Endometrial microvascular endothelial cells (primary cell): ENCODE results near the gene PLXNB1. TPM values are rescaled to one million over a fixed set of nuclear protein-coding genes. Genes with fewer than 3 reads are reported as not detected.
"Not testable (repeated sequence)": the region's sequence is repeated elsewhere in the genome, so short reads cannot be mapped to it uniquely, and the experiment has no call there.

ENCODE experiments used
- in situ Hi-C: cut with HindIII; loops from 2 replicates; pipeline ENCODE4 v1.10.0; 2017; ENCODE audit warnings: low sequenced_read_pairs, low pct_unique_long_range_greater_than_20kb; ENCODE audit errors: inconsistent ontology term
- total RNA-seq: library from RNA; depleted of rRNA; stranded (reverse); fragments of >200 nt; gene quantifications from one replicate; pipeline ENCODE4 v1.2.3, GENCODE V29; 2015; ENCODE audit errors: inconsistent ontology term

PLXNB1 gene
- total RNA-seq, 1 donor from 2014 or later: 12.2 TPM

DNA sequence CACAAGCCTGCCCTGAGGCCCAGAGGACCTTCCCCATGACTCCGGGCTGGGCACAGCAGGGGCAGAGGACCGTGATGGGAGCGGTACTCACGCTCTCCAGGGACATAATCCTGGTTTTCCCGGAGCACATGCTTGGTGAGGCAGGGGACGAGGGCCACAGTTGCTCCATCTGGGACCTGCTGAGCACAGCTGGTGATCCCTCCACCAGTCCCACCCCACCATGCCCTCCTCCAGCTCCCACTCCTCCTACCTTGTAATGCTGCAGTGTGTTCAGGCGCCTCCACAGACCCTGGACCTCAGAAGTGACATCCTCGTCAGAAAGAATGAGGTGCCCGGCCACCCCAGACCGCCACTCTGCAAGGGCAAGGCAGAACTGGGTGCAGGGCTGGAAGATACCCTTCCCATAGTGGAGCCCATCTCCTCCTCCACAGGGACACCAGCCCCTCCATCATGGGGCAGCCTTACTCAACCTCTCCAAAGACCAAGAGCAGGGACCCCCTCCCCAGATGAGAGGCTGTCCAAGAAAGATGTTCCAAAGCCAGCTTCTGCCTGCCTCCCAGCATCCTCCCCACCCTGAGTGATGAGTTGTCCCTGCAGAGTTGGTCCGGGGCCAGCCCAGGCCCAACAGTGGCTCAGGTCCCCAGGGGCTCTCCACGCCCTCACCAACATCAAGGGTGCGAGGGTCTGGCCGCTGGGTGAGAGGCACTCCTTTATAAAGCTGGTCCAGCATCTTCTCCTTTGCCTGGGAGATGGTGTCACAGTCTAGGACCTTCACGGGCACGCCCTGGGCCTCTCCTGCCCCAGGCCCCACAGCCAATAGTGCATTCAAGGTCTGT lies 19.5 kb downstream of the PLXNB1 start:
- in situ Hi-C loops: no loop called here

DNA sequence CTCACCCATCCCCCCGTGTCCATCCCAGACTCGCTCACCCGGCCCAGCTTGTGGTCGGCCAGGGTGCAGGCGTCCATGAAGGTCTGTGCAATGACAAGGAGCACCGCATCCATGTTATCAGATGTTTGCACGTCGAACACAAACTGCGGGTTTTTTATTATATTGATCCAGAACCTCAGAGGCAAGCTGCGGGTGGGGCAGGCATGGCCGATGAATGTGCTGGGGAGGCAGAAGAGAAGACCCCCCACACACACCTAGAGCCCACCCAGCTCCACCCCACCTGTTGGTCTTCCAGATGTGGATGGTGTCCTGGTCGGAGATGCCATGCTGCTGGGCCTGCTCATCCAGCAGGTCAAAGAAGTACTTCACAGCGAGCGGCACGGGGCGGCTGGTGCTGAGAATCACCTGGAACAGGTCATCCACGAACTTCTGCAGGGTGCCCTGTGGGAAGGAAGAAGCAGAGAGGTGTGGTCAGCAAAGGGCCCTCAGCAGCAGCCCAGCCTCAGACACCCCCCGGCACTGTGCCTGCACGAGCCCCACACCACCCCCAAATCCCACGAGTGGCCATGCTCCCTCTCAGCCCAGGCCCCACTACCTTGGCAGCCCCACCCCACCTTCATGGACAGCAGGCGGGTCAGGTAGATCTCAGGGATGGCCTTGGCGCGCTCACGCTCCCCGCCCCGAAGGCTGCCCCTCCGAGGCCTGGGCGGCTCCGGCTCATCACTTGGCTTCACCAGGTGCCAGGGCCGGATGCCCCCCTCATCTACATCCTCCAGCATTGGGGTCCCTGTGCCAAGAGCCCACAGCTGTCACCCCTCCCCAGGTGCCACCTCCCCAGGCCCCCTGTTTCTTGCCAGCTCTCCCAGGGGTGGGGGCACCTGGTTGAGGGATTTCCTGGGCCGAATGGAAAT lies 20.3 kb downstream of the PLXNB1 start:
- in situ Hi-C loops: no loop called here

DNA sequence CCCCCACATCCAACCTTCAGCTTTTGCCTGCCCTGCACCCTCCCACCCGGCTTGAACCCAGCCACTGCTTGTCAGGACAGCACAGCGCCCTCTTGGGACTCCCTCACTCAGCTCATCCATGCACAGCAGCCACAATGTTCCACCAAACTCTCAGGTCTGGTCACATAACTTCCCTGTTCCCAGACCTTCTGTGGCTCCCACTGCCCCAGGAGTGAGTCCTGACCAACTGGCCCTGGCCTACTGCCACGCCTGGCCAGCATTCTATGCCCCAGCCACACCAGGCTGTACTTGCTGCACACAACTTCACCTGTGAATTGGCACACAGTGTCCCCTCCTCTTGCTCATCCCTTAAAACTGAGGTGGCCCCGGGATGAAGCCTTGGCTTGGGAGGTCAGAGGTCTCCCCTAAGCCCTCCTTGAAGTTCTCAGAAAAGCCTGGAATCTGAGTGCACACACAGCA lies 21.0 kb downstream of the PLXNB1 start:
- in situ Hi-C loops: no loop called here

DNA sequence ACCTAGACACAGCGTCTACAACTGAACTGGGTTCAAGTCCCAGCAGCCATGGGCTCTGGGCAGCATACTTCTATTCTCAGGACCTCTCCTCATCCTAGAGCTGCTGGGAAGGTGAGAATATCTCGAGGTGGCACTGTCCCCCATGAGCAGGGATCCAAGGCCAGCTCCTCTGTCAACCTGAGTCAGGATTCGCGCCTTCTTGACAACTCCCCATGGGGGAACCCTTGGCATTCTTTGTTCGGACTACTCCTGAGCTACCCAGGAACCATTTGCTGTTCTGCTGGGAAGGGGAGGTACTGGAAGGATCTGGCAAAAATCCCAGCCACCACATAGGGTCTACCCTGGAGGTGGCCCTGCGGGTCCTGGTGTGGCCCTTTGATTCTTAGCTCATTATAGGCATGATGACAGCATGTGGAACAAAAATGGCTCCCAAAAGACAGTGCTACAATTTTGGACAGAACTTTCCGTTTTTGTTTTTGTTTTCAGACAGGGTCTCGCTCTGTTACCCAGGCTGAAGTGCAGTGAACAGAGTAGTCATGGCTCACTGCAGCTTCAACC lies 22.3 kb downstream of the PLXNB1 start:
- in situ Hi-C loops: no loop called here

DNA sequence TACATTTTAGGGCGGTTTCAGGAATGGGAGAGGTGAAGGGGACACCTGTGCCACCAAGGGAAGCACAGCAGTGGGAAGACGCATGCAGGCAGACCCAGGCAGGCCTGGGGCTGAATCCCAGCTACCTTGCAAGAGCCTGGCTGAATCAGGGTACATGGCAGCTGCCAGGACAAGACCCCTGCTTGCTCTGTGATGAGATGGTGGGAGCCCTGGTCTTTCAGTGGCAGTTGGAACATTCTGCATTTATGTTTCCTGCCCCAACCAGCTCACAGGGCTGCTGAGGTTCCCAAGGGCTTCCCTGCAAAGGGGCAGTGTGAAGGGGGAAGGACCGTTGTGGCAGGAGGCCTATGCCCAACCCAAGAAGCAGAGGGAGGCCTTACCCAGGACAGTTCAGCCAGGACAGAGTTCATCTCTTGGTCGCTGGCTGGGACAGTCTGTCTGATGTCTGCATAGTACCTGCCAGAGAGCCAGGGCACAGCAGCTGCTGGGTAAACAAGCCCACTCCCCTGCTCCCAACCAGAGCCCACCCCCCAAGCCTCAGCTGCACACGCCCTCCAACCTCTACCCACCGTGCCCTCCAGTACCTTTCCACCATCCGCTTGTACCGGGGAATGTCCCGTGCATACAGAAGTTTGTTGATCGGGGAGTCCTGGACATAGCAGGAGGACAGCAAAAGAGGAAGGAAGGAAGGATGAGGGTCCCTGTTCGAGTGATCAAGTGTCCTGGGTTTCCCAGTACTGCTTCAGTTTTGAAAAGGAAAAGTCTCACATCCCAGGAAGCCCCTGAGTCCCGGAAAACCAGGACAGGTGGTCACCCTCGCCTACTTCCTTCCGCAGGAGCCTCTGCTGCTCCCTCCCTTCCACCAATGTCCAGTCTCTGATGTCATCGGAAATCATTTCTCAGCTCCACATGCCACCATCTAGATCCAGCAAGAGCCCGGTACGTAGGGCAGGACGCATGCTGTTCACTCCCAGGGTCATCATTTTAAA lies 23.1 kb downstream of the PLXNB1 start:
- in situ Hi-C loops: no loop called here

DNA sequence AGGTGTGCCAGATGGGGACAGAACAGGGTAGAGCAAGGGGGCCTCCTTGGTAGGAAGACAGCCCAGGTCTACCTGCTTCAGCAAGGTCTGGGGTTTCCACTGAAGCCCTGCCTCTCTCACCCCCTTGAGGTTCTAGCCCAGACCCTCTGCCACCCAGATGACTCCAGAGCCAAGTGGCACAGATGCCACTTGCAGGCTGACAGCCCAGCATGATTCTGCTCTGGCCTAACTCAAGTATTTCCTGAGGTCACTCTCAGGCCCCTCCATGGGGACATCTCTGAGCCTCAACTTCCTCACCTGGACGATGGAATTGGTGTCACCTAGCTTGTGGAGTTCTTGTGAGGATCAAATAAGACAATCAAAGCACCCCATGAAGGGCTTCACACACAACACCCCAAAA lies 23.9 kb downstream of the PLXNB1 start:
- in situ Hi-C loops: no loop called here

DNA sequence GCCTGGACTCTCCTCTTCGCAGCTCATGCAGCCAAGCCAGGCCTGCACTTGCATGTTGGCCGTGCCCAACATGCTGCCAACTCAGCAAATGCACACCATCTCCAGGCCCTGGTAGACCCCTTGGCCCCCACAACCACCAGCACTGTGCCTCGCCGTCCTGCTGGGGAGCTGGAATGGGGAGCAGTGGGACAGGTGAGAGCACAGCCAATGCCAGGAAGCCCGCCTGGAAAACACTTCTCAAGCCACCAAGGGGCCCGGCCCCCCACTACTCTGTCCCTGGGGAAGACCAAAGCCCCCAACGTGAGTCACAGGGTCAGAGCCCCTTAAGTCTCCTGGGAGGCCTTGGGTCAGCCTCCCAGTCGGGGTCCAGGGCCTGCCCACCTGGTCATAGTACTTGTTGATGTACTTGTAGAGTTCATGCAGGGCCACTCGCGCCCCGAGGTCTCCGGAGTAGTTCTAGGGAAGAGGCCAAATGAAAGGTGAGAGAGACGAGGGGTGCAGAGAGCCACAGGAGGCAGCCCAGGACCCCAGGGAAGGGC lies 24.5 kb downstream of the PLXNB1 start:
- in situ Hi-C loops: no loop called here

DNA sequence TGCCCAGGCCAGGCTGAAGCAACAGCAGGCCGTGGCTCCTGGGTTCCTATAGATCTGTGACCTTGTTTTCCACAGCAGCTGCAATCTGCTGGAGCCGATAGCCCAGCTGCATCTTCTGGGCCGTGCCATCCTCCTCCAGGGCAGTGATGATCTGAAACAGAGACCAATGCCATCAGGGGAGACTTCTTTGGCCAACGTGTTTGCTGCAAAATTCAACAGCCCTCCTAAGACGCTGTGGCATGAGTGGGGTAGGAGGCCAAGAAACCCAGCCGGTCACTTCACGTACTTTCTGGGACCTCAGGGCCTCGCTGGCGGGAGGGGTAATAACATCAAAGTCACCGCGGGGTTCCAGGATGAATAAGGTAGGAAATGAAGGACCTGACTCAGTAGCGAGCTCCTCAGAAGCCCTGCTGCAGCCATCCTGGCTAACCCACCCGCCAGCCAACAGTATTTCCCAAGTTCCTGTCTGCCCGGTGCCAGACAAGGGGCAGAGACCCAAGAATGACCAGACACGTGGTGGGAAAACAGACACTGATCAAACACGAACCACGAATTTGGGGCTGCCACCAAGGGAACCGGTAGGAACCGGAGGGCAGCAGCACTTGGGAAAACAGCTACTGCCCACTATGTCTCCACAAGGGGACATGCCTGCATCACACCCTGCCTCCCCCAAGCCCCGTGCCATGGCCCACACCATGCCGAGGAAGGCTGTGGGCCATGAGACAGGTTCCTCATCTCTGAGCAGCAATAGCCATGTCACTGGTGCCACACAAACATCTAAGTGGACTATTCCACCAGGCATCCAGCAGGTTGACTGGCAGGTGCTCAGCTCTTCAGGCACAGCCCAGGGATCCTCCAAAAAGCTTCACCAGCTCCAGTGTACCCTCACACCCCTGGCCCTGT lies 25.2 kb downstream of the PLXNB1 start:
- in situ Hi-C loops: no loop called here

DNA sequence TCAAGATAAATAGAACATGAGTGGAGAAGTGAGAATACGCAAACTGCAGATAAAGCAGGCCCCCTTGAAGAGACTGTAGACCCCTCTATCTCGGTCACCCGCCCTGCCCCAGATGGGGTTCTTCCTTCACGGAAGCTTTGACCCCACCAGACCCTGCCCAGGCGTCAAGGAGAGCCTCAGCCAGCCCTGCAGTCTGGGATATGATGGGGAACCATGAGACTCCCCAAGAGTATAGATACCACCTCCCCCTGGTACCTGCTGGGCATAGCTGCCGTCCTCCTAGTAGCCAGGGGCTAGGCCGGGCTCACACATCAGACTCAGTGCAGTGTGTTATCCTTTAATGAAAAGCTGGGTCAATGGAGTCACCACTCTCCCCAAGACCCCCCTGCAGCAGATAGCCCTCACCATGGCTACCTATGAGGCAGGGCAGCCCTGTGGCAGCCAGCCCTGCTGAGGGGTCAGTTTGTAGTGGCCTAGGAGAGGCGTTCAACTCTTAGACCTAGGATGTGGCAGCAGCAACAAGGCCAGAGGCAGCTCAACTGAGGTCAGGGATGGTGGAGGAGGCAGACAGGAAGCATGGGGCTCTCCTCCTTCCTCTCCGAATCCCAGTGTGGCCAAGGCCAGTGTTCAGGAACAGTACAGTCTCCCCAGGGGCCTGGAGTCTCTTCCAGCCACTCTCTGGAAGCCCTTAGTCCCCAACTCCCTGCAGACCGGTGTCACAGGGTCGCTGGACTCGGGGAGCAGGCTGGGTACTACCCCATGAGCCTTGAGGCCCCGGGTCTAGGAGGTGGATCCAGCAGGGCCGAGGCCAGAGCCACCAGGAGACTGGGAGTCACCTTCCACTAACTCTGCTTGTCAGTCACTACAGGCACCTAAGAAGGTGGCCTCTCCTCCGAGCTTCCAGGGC lies 26.1 kb downstream of the PLXNB1 start:
- in situ Hi-C loops: no loop called here

DNA sequence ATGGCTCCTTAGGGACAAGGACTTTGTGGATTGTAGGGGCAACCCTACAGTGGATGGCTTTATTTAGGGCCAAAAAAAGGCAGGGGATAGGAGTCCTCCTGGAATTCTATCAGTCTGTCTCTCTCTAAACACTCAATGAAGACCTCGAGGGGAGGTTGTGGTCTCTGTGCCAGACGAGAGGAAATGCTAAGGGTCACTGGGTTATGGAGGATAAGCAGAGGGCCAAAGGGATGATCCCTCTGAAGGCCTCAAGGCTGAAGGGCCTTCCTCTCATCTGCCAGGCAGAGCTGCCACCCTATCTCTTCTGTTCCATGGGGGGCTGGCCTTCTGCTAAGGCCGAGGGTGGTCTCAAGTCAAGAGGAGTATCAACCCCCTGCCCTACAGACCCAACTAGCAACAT lies 27.0 kb downstream of the PLXNB1 start:
- in situ Hi-C loops: no loop called here

DNA sequence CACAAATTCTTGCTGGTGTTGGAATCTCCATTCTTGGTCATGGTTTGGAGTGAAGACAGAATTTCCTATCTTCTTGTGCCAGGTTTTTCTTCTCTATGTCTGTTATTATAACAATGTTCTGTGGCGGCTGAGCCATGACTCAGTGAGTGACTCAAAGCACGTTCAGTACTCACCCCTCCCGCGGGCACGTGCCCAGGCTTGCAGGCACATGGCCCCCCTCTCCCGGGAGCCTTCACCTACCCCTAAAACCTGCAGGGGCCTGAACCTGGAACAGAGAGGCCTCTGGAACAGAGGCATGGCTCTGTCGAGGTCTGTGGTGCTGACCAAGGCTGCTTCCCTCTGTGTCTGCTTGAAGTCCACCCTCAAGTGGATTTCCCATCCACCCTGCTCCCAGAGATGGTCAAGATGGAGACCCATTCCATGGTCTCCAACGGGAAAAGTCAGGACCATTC lies 27.6 kb downstream of the PLXNB1 start:
- in situ Hi-C loops: no loop called here

DNA sequence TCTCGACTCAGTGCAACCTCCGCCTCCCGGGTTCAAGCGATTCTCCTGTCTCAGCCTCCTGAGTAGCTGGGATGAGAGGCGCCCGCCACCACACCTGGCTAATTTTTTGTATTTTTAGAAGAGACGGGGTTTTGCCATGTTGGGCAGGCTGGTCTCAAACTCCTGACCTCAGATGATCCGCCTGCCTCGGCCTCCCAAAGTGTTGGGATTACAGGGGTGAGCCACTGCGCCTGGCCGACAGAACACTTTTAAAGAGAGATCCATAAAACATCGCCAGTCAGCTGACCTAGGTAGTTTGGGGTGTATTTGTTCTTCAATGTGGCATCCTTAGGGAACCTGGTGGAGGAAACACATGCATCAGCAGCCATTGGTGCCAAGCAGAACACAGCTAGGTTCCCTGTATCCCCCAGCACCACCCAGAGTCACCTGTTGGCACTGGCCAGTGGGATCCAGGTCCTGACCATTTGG lies 28.4 kb downstream of the PLXNB1 start:
- in situ Hi-C loops: not testable (repeated sequence)

DNA sequence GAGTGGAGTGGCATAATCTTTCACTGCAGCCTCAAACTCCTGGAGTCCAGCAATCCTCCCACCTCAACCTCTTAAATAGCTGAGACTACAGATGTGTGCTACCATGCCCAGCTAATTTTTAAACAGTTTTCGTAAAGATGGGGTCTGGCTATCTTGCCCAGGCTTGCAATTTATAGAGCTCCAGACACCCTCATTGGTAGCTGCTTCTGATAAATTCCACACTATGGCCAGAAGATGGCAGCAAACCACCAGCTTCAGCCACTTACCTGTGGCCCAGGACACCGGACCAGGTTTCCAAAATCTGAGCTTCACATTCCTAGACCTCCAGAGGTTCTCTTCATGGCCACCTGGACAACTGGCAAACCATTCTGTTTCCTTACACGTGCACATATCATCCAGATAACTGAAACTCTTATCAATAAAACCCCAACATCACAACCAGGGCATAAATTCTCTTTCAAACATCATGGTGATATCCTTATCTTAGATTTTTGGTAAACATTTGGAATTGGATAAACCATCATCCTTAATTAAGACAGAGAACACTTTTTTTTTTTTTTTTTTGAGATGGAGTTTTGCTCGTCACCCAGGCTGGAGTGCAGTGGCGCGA lies 29.0 kb downstream of the PLXNB1 start:
- in situ Hi-C loops: no loop called here

DNA sequence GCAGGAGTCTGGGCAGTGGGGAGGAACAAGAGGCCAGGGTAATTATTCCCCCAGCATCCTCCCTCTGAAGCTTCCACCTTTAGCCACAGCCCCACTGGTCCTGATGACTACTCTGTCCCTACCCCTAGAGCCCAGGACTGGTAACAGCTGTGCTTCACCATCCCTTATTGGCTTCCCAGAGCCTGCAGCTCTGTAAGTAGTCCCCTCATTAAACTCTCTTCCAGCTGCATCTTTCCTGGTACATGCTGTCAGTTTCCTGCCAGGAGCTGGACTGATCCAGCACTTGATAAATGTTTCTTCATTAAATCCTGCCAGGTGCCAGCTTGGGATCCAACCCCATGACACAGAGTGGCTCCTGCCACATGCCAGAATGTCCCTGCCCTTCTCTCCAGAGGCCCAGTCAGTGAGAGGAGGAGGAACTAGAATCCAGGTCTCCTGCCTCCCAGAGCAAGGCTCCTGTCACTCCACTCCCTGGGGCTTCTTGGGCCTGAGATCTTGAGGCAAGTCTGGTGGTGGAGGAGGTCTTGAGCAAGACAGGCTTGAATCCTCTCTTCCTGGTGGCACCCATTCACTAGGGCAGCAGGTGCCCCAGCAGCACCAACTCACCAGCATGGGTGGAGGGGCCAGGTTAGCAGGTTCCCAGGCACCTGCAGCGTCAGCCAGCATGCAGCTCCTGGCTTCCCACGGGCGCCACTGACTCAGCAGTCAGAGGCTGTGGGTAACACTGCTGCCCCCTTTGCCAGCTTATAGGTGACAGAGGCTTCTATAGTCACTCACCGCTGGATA lies 30.3 kb downstream of the PLXNB1 start:
- in situ Hi-C loops: no loop called here
